Activated CD8-positive, alpha-beta memory T cell treated with anti-CD3 and anti-CD28 coated beads, Interleukin-2, amount 10 ng/mL, durations not matched to agents 7 days and 5 days (primary cell): Measurements from ENCODE around the gene PUS3. TPM values are rescaled to one million over a fixed set of nuclear protein-coding genes. Genes with fewer than 3 reads are reported as not detected.

Source experiments
- ATAC-seq: fragments of 150-1000 bp; cut with Tn5 transposase; one replicate; pipeline ENCODE4 v1.10.0; 2021; ENCODE audit warnings: moderate library complexity
- CTCF ChIA-PET: fragments of 350-600 bp; sonication (Branson Sonifier 250); formaldehyde crosslinking; loops from one replicate; lab custom pipeline; 2021; ENCODE audit warnings: antibody characterized with exemption; lab: Charles Lee
- DNase-seq: peaks from one replicate; pipeline ENCODE4 v3.0.0-alpha.2; 2020
- H3K27ac Mint-ChIP-seq: one replicate; pipeline ENCODE4 v1.8.0; 2021; ENCODE audit warnings: mild to moderate bottlenecking, mixed read lengths
- H3K27me3 Mint-ChIP-seq: one replicate; pipeline ENCODE4 v1.8.0; 2021; ENCODE audit warnings: mixed read lengths
- H3K36me3 Mint-ChIP-seq: one replicate; pipeline ENCODE4 v1.8.0; 2021; ENCODE audit warnings: mild to moderate bottlenecking, mixed read lengths
- H3K4me1 Mint-ChIP-seq: one replicate; pipeline ENCODE4 v1.8.0; 2021; ENCODE audit warnings: mixed read lengths
- H3K4me3 Mint-ChIP-seq: one replicate; pipeline ENCODE4 v1.8.0; 2021; ENCODE audit warnings: mild to moderate bottlenecking, moderate library complexity, mixed read lengths
- H3K9me3 Mint-ChIP-seq: one replicate; pipeline ENCODE4 v1.8.0; 2022; ENCODE audit warnings: low read depth, mixed read lengths
- total RNA-seq, 2 experiments: library from RNA; stranded (reverse); gene quantifications; one replicate each; pipeline ENCODE4 v1.2.3, GENCODE V29; 2021

PUS3 gene
- total RNA-seq, 2 experiments from 2014 or later: 11.0 to 13.1 TPM

- no peak overlapping the region for H3K4me3 Mint-ChIP-seq
- CTCF ChIA-PET: no interaction called here
- peaks cover 40% of the 10 kb centered on the region for H3K4me1 Mint-ChIP-seq
- DNase-seq: no peak
- no peaks in the 10 kb centered on the region for H3K27me3 Mint-ChIP-seq
- no peak overlapping the region for H3K27ac Mint-ChIP-seq
- ATAC-seq: no peak
- H3K9me3 Mint-ChIP-seq: no peaks in the 10 kb centered on the region
- H3K36me3 Mint-ChIP-seq: peaks cover 32% of the 10 kb centered on the region
Measured at GRCh38 chr11:125892994-125893393, 10.0 kb downstream of the PUS3 start.

GRCh38 chr11:125892071-125892470, 10.9 kb downstream of the PUS3 start:
- CTCF ChIA-PET: no interaction called here
- H3K4me3 Mint-ChIP-seq: no peak overlapping the region

GRCh38 chr11:125890447-125891100, 12.4 kb downstream of the PUS3 start:
- peaks cover 31% of the 10 kb centered on the region for H3K36me3 Mint-ChIP-seq

More at GRCh38 chr11:125892071-125892470, 10.9 kb downstream of the PUS3 start:
- no peak for DNase-seq
- Mint-ChIP-seq H3K27ac (no peak overlapping the region), H3K4me1 (peaks cover 37% of the 10 kb centered on the region), H3K9me3 (no peaks in the 10 kb centered on the region), H3K27me3 (peaks cover 5% of the 10 kb centered on the region), H3K36me3 (peaks cover 31% of the 10 kb centered on the region)
- no peak for ATAC-seq

GRCh38 chr11:125887373-125888324, 15.4 kb downstream of the PUS3 start, which contains the start of gene HYLS1:
TSS of gene HYLS1 (plus strand) at chr11:125887668. CDS start at chr11:125899369, 11,701 bp downstream.
- peak within 1 kb of the TSS; percentile 98 for H3K27ac Mint-ChIP-seq

More at GRCh38 chr11:125890447-125891100, 12.4 kb downstream of the PUS3 start:
- ATAC-seq (no peak), DNase-seq (no peak)
- peak overlapping the region; percentile 13 for H3K27ac Mint-ChIP-seq
- no peaks in the 10 kb centered on the region for H3K9me3 Mint-ChIP-seq
- CTCF ChIA-PET: interaction anchor here (1.2 kb wide), 1 partner anchor 15 kb away, joined by 3 read pairs; no protein-coding TSS in a partner anchor
- H3K4me3 Mint-ChIP-seq: peak overlapping the region; percentile 14
- H3K27me3 Mint-ChIP-seq: peaks cover 6% of the 10 kb centered on the region
- H3K4me1 Mint-ChIP-seq: peaks cover 39% of the 10 kb centered on the region

GRCh38 chr11:125886997-125887372, 16.0 kb downstream of the PUS3 start:
- Mint-ChIP-seq H3K36me3 (peaks cover 7% of the 10 kb centered on the region), H3K9me3 (no peaks in the 10 kb centered on the region), H3K27ac (peak overlapping the region; percentile 98), H3K27me3 (peaks cover 10% of the 10 kb centered on the region), H3K4me1 (peaks cover 32% of the 10 kb centered on the region), H3K4me3 (peak overlapping the region; percentile 81)
- CTCF ChIA-PET: interaction anchor here (0.6 to 3.8 kb wide), 6 partner anchors 10 to 270 kb away, joined by 3 to 26 read pairs (median 10); partner anchors contain the start of genes CHEK1, DDX25 and PUS3
- DNase-seq (peak; percentile 67), ATAC-seq (peak; percentile 43)

More at GRCh38 chr11:125887373-125888324, 15.4 kb downstream of the PUS3 start, which contains the start of gene HYLS1:
- CTCF ChIA-PET: interaction anchor here (0.6 to 3.8 kb wide), 9 partner anchors 10 to 1142 kb away, joined by 3 to 26 read pairs (median 4); partner anchors contain the start of genes CHEK1, DDX25 and PUS3
- peak; percentile 97 for DNase-seq
- peaks cover 34% of the 10 kb centered on the region for H3K4me1 Mint-ChIP-seq
- peaks cover 10% of the 10 kb centered on the region for H3K36me3 Mint-ChIP-seq
- H3K4me3 Mint-ChIP-seq: peak within 1 kb of the TSS; percentile 81
- no peaks in the 10 kb centered on the region for H3K9me3 Mint-ChIP-seq
- ATAC-seq: peak; percentile 89
- peaks cover 6% of the 10 kb centered on the region for H3K27me3 Mint-ChIP-seq

GRCh38 chr11:125883375-125883774, 19.6 kb downstream of the PUS3 start:
- Mint-ChIP-seq H3K27me3 (peaks cover 25% of the 10 kb centered on the region), H3K36me3 (peaks cover 3% of the 10 kb centered on the region), H3K4me1 (peaks cover 15% of the 10 kb centered on the region), H3K9me3 (no peaks in the 10 kb centered on the region), H3K4me3 (no peak overlapping the region), H3K27ac (no peak overlapping the region)
- CTCF ChIA-PET: no interaction called here
- ATAC-seq (no peak), DNase-seq (no peak)

- Mint-ChIP-seq H3K27ac (no peak overlapping the region), H3K4me3 (no peak overlapping the region), H3K9me3 (no peaks in the 10 kb centered on the region), H3K27me3 (peaks cover 22% of the 10 kb centered on the region), H3K4me1 (peaks cover 3% of the 10 kb centered on the region), H3K36me3 (no peaks in the 10 kb centered on the region)
- no peak for ATAC-seq
- CTCF ChIA-PET: interaction anchor here (1.3 kb wide), 1 partner anchor 290 kb away, joined by 3 read pairs; no protein-coding TSS in a partner anchor
- no peak for DNase-seq
Measured at GRCh38 chr11:125881291-125881690, 21.7 kb downstream of the PUS3 start.

GRCh38 chr11:125874556-125875124, 28.4 kb downstream of the PUS3 start:
- Mint-ChIP-seq H3K27ac (no peak overlapping the region), H3K27me3 (peaks cover 8% of the 10 kb centered on the region), H3K9me3 (no peaks in the 10 kb centered on the region), H3K36me3 (no peaks in the 10 kb centered on the region), H3K4me3 (no peak overlapping the region), H3K4me1 (no peaks in the 10 kb centered on the region)
- CTCF ChIA-PET: interaction anchor here (1.1 to 1.4 kb wide), 2 partner anchors 15 to 248 kb away, joined by 3 to 4 read pairs; no protein-coding TSS in a partner anchor
- DNase-seq (peak; percentile 57), ATAC-seq (peak; percentile 91)

- H3K27me3 Mint-ChIP-seq: peaks cover 10% of the 10 kb centered on the region
- CTCF ChIA-PET: no interaction called here
Measured at GRCh38 chr11:125873881-125874555, 29.0 kb downstream of the PUS3 start.

GRCh38 chr11:125872138-125872491, 30.9 kb downstream of the PUS3 start:
- H3K36me3 Mint-ChIP-seq: no peaks in the 10 kb centered on the region
- H3K27me3 Mint-ChIP-seq: peaks cover 6% of the 10 kb centered on the region
- DNase-seq (no peak), ATAC-seq (no peak)
- no peaks in the 10 kb centered on the region for H3K9me3 Mint-ChIP-seq
- H3K27ac Mint-ChIP-seq: no peak overlapping the region
- CTCF ChIA-PET: no interaction called here
- no peak overlapping the region for H3K4me3 Mint-ChIP-seq
- no peaks in the 10 kb centered on the region for H3K4me1 Mint-ChIP-seq

More at GRCh38 chr11:125873881-125874555, 29.0 kb downstream of the PUS3 start:
- Mint-ChIP-seq H3K4me1 (no peaks in the 10 kb centered on the region), H3K27ac (no peak overlapping the region), H3K9me3 (no peaks in the 10 kb centered on the region), H3K4me3 (no peak overlapping the region), H3K36me3 (no peaks in the 10 kb centered on the region)
- no peak for DNase-seq
- no peak for ATAC-seq

GRCh38 chr11:125871391-125872137, 31.4 kb downstream of the PUS3 start:
- CTCF ChIA-PET: no interaction called here
- ATAC-seq: no peak
- no peak overlapping the region for H3K4me3 Mint-ChIP-seq
- H3K27me3 Mint-ChIP-seq: peaks cover 6% of the 10 kb centered on the region
- no peak for DNase-seq
- H3K9me3 Mint-ChIP-seq: no peaks in the 10 kb centered on the region
- no peaks in the 10 kb centered on the region for H3K36me3 Mint-ChIP-seq
- no peaks in the 10 kb centered on the region for H3K4me1 Mint-ChIP-seq
- H3K27ac Mint-ChIP-seq: no peak overlapping the region

GRCh38 chr11:125869521-125869920, 33.5 kb downstream of the PUS3 start:
- no peak for ATAC-seq
- no peak overlapping the region for H3K27ac Mint-ChIP-seq

More at GRCh38 chr11:125869521-125869920, 33.5 kb downstream of the PUS3 start:
- no peak for DNase-seq
- H3K4me3 Mint-ChIP-seq: no peak overlapping the region
- peaks cover 2% of the 10 kb centered on the region for H3K27me3 Mint-ChIP-seq
- H3K9me3 Mint-ChIP-seq: no peaks in the 10 kb centered on the region
- CTCF ChIA-PET: no interaction called here
- no peaks in the 10 kb centered on the region for H3K4me1 Mint-ChIP-seq
- H3K36me3 Mint-ChIP-seq: no peaks in the 10 kb centered on the region
